Measurements from ENCODE around the gene ZSCAN18.
"Not testable (repeated sequence)": the region's sequence is repeated elsewhere in the genome, so short reads cannot be mapped to it uniquely, and the experiment has no call there.

DNA sequence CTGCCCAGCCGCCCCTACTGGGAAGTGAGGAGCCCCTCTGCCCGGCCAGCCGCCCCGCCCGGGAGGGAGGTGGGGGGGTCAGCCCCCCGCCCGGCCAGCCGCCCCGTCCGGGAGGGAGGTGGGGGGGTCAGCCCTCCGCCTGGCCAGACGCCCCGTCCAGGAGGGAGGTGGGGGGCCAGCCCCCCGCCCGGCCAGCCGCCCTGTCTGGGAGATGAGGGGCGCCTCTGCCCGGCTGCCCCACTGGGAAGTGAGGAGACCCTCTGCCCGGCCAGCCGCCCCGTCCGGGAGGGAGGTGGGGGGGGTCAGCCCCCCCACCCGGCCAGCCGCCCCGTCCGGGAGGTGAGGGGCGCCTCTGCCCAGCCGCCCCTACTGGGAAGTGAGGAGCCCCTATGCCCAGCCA, 49.4 kb upstream of the ZSCAN18 start:
- TF ChIP-seq FOXM1 (IDR thresholded peaks at IDR 0.05; ENCODE audit: borderline replicate concordance); ELF4 (IDR thresholded peaks at IDR 0.05); HDGF (IDR thresholded peaks at IDR 0.05; ENCODE audit: borderline replicate concordance); BHLHE40 (IDR thresholded peaks at IDR 0.05; ENCODE audit: borderline replicate concordance); NFRKB (IDR thresholded peaks at IDR 0.05); SP1 (IDR thresholded peaks at IDR 0.05); PKNOX1 (IDR thresholded peaks at IDR 0.05); CTBP1 (IDR thresholded peaks at IDR 0.05; ENCODE audit: borderline replicate concordance); SUZ12 (IDR thresholded peaks at IDR 0.05); L3MBTL2 (conservative IDR thresholded peaks at IDR 0.05); TARDBP (IDR thresholded peaks at IDR 0.05); ZNF384 (IDR thresholded peaks at IDR 0.05); FOXK2 (IDR thresholded peaks at IDR 0.05): not testable (repeated sequence)
